ENCODE data around the gene DNASE1.

The DNASE1 gene

DNA sequence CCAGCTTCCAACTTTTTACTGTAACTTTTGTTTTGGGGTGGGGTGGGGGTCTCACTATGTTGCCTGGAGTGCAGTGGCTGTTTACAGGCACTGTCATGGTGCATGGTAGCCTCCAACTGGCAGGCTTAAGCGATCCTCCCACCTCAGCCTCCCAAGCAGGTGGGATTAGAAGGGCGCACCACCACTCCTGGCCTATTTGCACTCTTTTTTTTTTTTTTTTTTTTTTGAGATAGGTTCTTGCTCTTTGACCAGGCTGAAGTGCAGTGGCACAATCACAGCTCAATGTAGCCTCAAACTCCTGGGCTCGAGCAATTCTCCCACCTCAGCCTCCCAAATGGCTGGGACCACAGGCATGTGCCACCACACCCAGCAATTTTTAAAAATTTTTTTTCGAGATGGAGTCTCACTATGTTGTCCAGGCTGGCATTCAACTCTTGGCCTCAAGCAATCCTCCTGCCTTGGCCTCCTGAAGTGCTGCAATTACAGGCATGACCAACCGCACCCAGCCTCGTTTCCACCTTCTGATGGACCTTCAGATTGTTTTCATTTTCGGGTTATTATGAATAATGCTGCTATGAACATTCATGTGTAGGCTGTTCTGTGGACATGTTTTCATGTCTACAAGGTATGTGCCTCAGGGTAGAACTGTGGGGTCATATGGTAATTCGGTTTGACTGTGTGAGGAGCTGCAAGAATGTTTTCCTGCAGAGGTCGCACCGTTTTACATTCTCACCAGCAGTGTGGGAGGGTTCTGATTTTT lies 51.9 kb downstream of the DNASE1 start:
- TF ChIP-seq, protein P1, sequence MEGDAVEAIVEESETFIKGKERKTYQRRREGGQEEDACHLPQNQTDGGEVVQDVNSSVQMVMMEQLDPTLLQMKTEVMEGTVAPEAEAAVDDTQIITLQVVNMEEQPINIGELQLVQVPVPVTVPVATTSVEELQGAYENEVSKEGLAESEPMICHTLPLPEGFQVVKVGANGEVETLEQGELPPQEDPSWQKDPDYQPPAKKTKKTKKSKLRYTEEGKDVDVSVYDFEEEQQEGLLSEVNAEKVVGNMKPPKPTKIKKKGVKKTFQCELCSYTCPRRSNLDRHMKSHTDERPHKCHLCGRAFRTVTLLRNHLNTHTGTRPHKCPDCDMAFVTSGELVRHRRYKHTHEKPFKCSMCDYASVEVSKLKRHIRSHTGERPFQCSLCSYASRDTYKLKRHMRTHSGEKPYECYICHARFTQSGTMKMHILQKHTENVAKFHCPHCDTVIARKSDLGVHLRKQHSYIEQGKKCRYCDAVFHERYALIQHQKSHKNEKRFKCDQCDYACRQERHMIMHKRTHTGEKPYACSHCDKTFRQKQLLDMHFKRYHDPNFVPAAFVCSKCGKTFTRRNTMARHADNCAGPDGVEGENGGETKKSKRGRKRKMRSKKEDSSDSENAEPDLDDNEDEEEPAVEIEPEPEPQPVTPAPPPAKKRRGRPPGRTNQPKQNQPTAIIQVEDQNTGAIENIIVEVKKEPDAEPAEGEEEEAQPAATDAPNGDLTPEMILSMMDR (IDR thresholded peaks at IDR 0.05; ENCODE audit: low read depth, low read length) = no peak
- TF ChIP-seq EZH2phosphoT487 (IDR thresholded peaks at IDR 0.05; ENCODE audit: low read depth) = no peak
- no peaks in the 10 kb centered on the region for H3K9me3 ChIP-seq (ENCODE audit: insufficient read depth, low read length)
- H3K36me3 ChIP-seq (replicated peaks; ENCODE audit: low read depth, low read length) = peaks cover 18% of the 10 kb centered on the region
- H3K27ac ChIP-seq (ENCODE audit: low read length) = no peak overlapping the region
- H3K27me3 ChIP-seq (ENCODE audit: low read depth, low read length) = no peaks in the 10 kb centered on the region
- H4K20me1 ChIP-seq (ENCODE audit: insufficient read depth, low read length) = peaks cover 11% of the 10 kb centered on the region
- no peak overlapping the region for H2AFZ ChIP-seq (ENCODE audit: low read depth, low read length)
- peaks cover 93% of the 10 kb centered on the region for H3K79me2 ChIP-seq (ENCODE audit: low read length)
- no peak overlapping the region for H3K4me3 ChIP-seq (ENCODE audit: low read length)
- no peak overlapping the region for H3K9ac ChIP-seq (ENCODE audit: low read length)
- H3K4me2 ChIP-seq (ENCODE audit: low read length) = no peak overlapping the region
- no peaks in the 10 kb centered on the region for H3K4me1 ChIP-seq (ENCODE audit: low read length)
